ENCODE results near the gene ATRNL1.
A peak's percentile ranks its signal among the peaks of the same experiment; 100 is the strongest.

The ATRNL1 gene

GRCh38 chr10:115049318-115049717 lies 43.8 kb upstream of the ATRNL1 start:
- TF ChIP-seq EZH2 (IDR thresholded peaks at IDR 0.05; ENCODE audit: borderline replicate concordance, low read length) (no peak), CTCF (IDR thresholded peaks at IDR 0.05; ENCODE audit: low read length) (peak; percentile 9; the same call in 1 of the 2 replicates)
- Histone ChIP-seq H2AFZ (ENCODE audit: low read length) (no peak overlapping the region), H3K9me3 (ENCODE audit: low read length) (no peaks in the 10 kb centered on the region), H4K20me1 (ENCODE audit: insufficient read depth, low read length) (no peaks in the 10 kb centered on the region), H3K27me3 (ENCODE audit: insufficient read depth, low read length) (no peaks in the 10 kb centered on the region), H3K36me3 (ENCODE audit: insufficient read depth, low read length) (no peaks in the 10 kb centered on the region), H3K79me2 (ENCODE audit: insufficient read depth, low read length) (no peaks in the 10 kb centered on the region), H3K4me2 (ENCODE audit: low read length) (no peak overlapping the region), H3K27ac (ENCODE audit: low read depth, low read length, poor library complexity, severe bottlenecking) (no peak overlapping the region), H3K9ac (ENCODE audit: low read length) (no peak overlapping the region), H3K9me2 (ENCODE audit: low read depth, low read length) (no peaks in the 10 kb centered on the region), H3K4me1 (ENCODE audit: insufficient read depth, low read length, severe bottlenecking) (no peaks in the 10 kb centered on the region), H3K4me3 (ENCODE audit: low read depth, low read length, poor library complexity, severe bottlenecking) (no peak overlapping the region), H3F3A (ENCODE audit: insufficient read depth, low read length) (no peaks in the 10 kb centered on the region)

- H3F3A ChIP-seq (ENCODE audit: insufficient read depth, low read length), result no peaks in the 10 kb centered on the region
- H4K20me1 ChIP-seq (ENCODE audit: insufficient read depth, low read length), result no peaks in the 10 kb centered on the region
- no peak overlapping the region for H3K4me2 ChIP-seq (ENCODE audit: low read length)
- no peaks in the 10 kb centered on the region for H3K79me2 ChIP-seq (ENCODE audit: insufficient read depth, low read length)
- no peaks in the 10 kb centered on the region for H3K27me3 ChIP-seq (ENCODE audit: insufficient read depth, low read length)
- no peaks in the 10 kb centered on the region for H3K4me1 ChIP-seq (ENCODE audit: insufficient read depth, low read length, severe bottlenecking)
- H3K4me3 ChIP-seq (ENCODE audit: low read depth, low read length, poor library complexity, severe bottlenecking), result no peak overlapping the region
- TF ChIP-seq EZH2 (IDR thresholded peaks at IDR 0.05; ENCODE audit: borderline replicate concordance, low read length), result no peak
- no peak for TF ChIP-seq CTCF (IDR thresholded peaks at IDR 0.05; ENCODE audit: low read length)
- no peak overlapping the region for H3K27ac ChIP-seq (ENCODE audit: low read depth, low read length, poor library complexity, severe bottlenecking)
- no peaks in the 10 kb centered on the region for H3K36me3 ChIP-seq (ENCODE audit: insufficient read depth, low read length)
- H3K9me3 ChIP-seq (ENCODE audit: low read length), result no peaks in the 10 kb centered on the region
- no peak overlapping the region for H2AFZ ChIP-seq (ENCODE audit: low read length)
- no peak overlapping the region for H3K9ac ChIP-seq (ENCODE audit: low read length)
- no peaks in the 10 kb centered on the region for H3K9me2 ChIP-seq (ENCODE audit: low read depth, low read length)
Observed at GRCh38 chr10:115049960-115050359, 43.2 kb upstream of the ATRNL1 start.

GRCh38 chr10:115050375-115051010 lies 42.7 kb upstream of the ATRNL1 start:
- Histone ChIP-seq H3K4me3 (ENCODE audit: low read depth, low read length, poor library complexity, severe bottlenecking) (no peak overlapping the region), H2AFZ (ENCODE audit: low read length) (no peak overlapping the region), H3K9ac (ENCODE audit: low read length) (no peak overlapping the region), H3K36me3 (ENCODE audit: insufficient read depth, low read length) (no peaks in the 10 kb centered on the region), H3K27me3 (ENCODE audit: insufficient read depth, low read length) (no peaks in the 10 kb centered on the region), H3K4me2 (ENCODE audit: low read length) (no peak overlapping the region), H3K9me3 (ENCODE audit: low read length) (no peaks in the 10 kb centered on the region), H3K9me2 (ENCODE audit: low read depth, low read length) (no peaks in the 10 kb centered on the region), H4K20me1 (ENCODE audit: insufficient read depth, low read length) (no peaks in the 10 kb centered on the region), H3K27ac (ENCODE audit: low read depth, low read length, poor library complexity, severe bottlenecking) (no peak overlapping the region), H3K79me2 (ENCODE audit: insufficient read depth, low read length) (no peaks in the 10 kb centered on the region), H3F3A (ENCODE audit: insufficient read depth, low read length) (no peaks in the 10 kb centered on the region), H3K4me1 (ENCODE audit: insufficient read depth, low read length, severe bottlenecking) (no peaks in the 10 kb centered on the region)
- TF ChIP-seq CTCF (IDR thresholded peaks at IDR 0.05; ENCODE audit: low read length) (no peak), EZH2 (IDR thresholded peaks at IDR 0.05; ENCODE audit: borderline replicate concordance, low read length) (no peak)

Data from OCI-LY1 (cell line).